Kidney (tissue), 14 donors: ENCODE data around the gene PAX3. TPM values are rescaled to one million over a fixed set of nuclear protein-coding genes. Genes with fewer than 3 reads are reported as not detected.
"Not testable (repeated sequence)": the region's sequence is repeated elsewhere in the genome, so short reads cannot be mapped to it uniquely, and the experiment has no call there.

ENCODE experiments used
- DNase-seq, 5 donors: peaks; one replicate each; pipeline ENCODE4 v3.0.0-alpha.2; 2013 to 2020
- FAIRE-seq: peaks from 2 replicates; lab custom pipeline; 2012; peaks lifted over from hg19 to GRCh38; lab: Jason Lieb, UNC
- H3K27ac ChIP-seq, 2 donors: one replicate each; pipeline ENCODE4 v1.7.0; 2013; ENCODE audit warnings: low read depth in 2 of 2, low read length in 2 of 2, inconsistent platforms in 1 of 2
- H3K27me3 ChIP-seq: one replicate; pipeline ENCODE4 v1.7.1; 2013; ENCODE audit warnings: low read length, inconsistent platforms; ENCODE audit not compliant: control insufficient read depth, insufficient read depth
- H3K36me3 ChIP-seq, 3 donors: one replicate each; pipeline versions ENCODE4 v1.7.0 to v1.7.1; 2013; ENCODE audit warnings: low read length in 3 of 3, control low read depth in 1 of 3, inconsistent platforms in 1 of 3; ENCODE audit not compliant: insufficient read depth in 3 of 3, control insufficient read depth in 2 of 3
- H3K4me1 ChIP-seq, 3 donors: one replicate each; pipeline versions ENCODE4 v1.7.0 to v1.7.1; 2013; ENCODE audit warnings: low read length in 3 of 3, inconsistent platforms in 1 of 3, low read depth in 1 of 3; ENCODE audit not compliant: control insufficient read depth in 2 of 3, insufficient read depth in 2 of 3
- H3K4me3 ChIP-seq, 3 donors: one replicate each; pipeline versions ENCODE4 v1.7.0 to v1.8.1; 2013; ENCODE audit warnings: low read length in 3 of 3, control low read depth in 1 of 3, inconsistent platforms in 1 of 3
- H3K9ac ChIP-seq, 3 donors: one replicate each; pipeline versions ENCODE4 v1.7.0 to v1.7.1; 2013; ENCODE audit warnings: low read length in 3 of 3, control low read depth in 1 of 3, inconsistent platforms in 1 of 3
- H3K9me3 ChIP-seq, 3 donors: one replicate each; pipeline versions ENCODE4 v1.7.0 to v1.7.1; 2013; ENCODE audit warnings: low read length in 3 of 3, control low read depth in 1 of 3, inconsistent platforms in 1 of 3; ENCODE audit not compliant: control insufficient read depth in 2 of 3, insufficient read depth in 1 of 3
- CTCF ChIP-seq: IDR thresholded peaks from 3 replicates; pipeline ENCODE4 v1.5.1; 2012; ENCODE audit warnings: mild to moderate bottlenecking, moderate library complexity, borderline replicate concordance; ENCODE audit not compliant: insufficient read depth; ENCODE audit errors: extremely low read depth
- intact Hi-C: fragments of 100-400 bp; cut with DNase I; formaldehyde crosslinking; loops from one replicate; pipeline ENCODE4 v1.11.1; 2022
- polyA plus RNA-seq: library from polyadenylated mRNA; stranded (reverse); fragments of 350-450 nt; fragmentation: Illumina TruSeq; extraction: RNeasy Lipid Tissue Mini Kit (QIAGEN cat#74804); gene quantifications from one replicate; pipeline ENCODE4 v1.2.3, GENCODE V29; 2014; ENCODE audit warnings: low read depth, low replicate concordance; ENCODE audit not compliant: insufficient read depth
- total RNA-seq: library from RNA; stranded (reverse); fragmentation: NEBNext Ultra II Directional; extraction: Animal tissue kit (Norgen Biotek cat#: 25700); gene quantifications from one replicate; pipeline ENCODE4 v1.2.1, GENCODE V29; 2021
- donor health status: control.
- donor health status: control.
- donor health status: control.
- donor health status: control.
- donor health status: control.
- donor health status: DM: yes; HTN: yes; CAD: no.
- donor health status: Normal renal cell carcinoma (clear cell type).

PAX3 gene
- total and polyA plus RNA-seq, 2 donors from 2014 or later: not detected

GRCh38 chr2:222159221-222159620, 139.6 kb downstream of the PAX3 start:
- no peak for TF ChIP-seq CTCF
- DNase-seq (no peak), FAIRE-seq (no peak)
- Histone ChIP-seq H3K9ac (no peak overlapping the region), H3K27ac (no peak overlapping the region), H3K9me3 (no peaks in the 10 kb centered on the region), H3K4me3 (no peak overlapping the region), H3K4me1 (no peaks in the 10 kb centered on the region), H3K36me3 (no peaks in the 10 kb centered on the region), H3K27me3 (no peaks in the 10 kb centered on the region)
- intact Hi-C loops: no loop called here

GRCh38 chr2:222155003-222155664, 143.7 kb downstream of the PAX3 start:
- H3K9me3 ChIP-seq: not testable (repeated sequence)

More at GRCh38 chr2:222155003-222155664, 143.7 kb downstream of the PAX3 start:
- H3K27ac ChIP-seq, FAIRE-seq, H3K36me3 ChIP-seq, H3K4me3 ChIP-seq, H3K4me1 ChIP-seq, intact Hi-C loops, H3K27me3 ChIP-seq, H3K9ac ChIP-seq, DNase-seq: not testable (repeated sequence)

Other genes starting within 250 kb of the PAX3 start
- 89.8 TPM for gene SGPP2, start 125.5 kb upstream of the PAX3 start, total RNA-seq
- gene SGPP2, start 125.5 kb upstream of the PAX3 start, polyA plus RNA-seq: 8.2 TPM